ENCODE data around the gene GBA2.

GBA2 gene

GRCh38 chr9:35756275-35757225 lies 7.5 kb upstream of the GBA2 start:
- ChIA-PET CTCF (interaction anchor here (0.8 to 4.7 kb wide), 24 partner anchors 8 to 126 kb away, joined by 3 to 42 read pairs (median 6); partner anchors contain the start of genes CCDC107, CREB3, HINT2 and RMRP), POLR2A (interaction anchor here (0.6 to 1.4 kb wide), 3 partner anchors 20 to 502 kb away, joined by 4 read pairs; partner anchors contain the start of gene GNE)
- DNase-seq (ENCODE audit: extremely low spot score), result peak; percentile 78
- peak; percentile 84 for TF ChIP-seq CTCF (IDR thresholded peaks at IDR 0.05; ENCODE audit: control extremely low read depth, extremely low read depth, low read depth, missing control alignments)

DNA sequence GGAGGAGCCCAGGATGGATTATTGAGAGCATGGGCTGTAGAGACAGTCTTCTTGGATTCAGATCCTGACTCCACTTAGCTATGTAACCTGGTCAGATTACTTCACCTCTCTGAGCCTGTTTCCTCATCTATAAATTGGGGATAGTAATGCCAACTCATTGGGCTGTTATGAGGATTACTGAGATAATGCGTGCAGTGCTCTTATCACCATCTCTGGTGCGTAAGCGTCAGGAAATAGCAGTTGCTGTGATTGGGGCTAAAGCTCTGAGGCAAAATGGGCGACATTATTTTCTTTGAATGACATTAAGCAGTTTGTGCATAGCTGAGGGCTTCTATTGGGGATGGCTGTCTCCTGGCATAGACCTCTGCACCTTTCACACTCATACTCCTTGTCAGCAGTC lies 6.0 kb upstream of the GBA2 start:
- no peak for DNase-seq (ENCODE audit: extremely low spot score)
- ChIA-PET CTCF (interaction anchor here (1.0 to 4.7 kb wide), 10 partner anchors 10 to 127 kb away, joined by 3 to 42 read pairs (median 6); partner anchors contain the start of genes CCDC107, CREB3, NPR2 and RMRP), POLR2A (interaction anchor here (1.1 kb wide), 1 partner anchor 23 kb away, joined by 3 read pairs; the partner anchor contains the start of genes CREB3 and TLN1)
- no peak for TF ChIP-seq CTCF (IDR thresholded peaks at IDR 0.05; ENCODE audit: control extremely low read depth, extremely low read depth, low read depth, missing control alignments)

DNA sequence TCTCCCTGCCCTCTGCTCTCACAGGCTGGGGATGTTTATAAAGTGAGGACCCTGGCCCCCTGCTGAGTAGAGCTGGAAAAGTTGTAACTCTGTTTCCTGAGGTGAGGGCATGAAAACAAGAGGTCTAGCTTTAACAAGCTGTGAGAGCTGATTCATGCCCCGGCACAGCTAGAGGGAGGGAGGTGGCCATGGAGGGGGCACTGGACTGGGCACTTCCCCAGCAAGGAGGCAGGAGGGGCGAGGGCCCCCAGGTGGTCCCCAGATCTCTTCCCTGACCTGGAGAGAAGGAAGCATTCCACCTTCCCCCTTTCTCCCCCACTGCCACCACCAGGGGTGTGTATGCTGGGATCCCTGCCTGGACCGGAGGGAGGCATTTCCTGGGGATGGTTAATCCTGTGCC lies 5.2 kb upstream of the GBA2 start, which contains the start of gene MSMP:
TSS of gene MSMP (minus strand) at position 13 of the 400 bp plus-strand sequence. CDS start 147 bp downstream, outside the sequence.
- no peak for TF ChIP-seq CTCF (IDR thresholded peaks at IDR 0.05; ENCODE audit: control extremely low read depth, extremely low read depth, low read depth, missing control alignments)
- CTCF ChIA-PET, result interaction anchor here (1.0 to 4.7 kb wide), 7 partner anchors 16 to 96 kb away, joined by 3 to 42 read pairs (median 6); partner anchors contain the start of genes CCDC107, CREB3, NPR2 and RMRP
- DNase-seq (ENCODE audit: extremely low spot score), result no peak
- POLR2A ChIA-PET, result no interaction called here

DNA sequence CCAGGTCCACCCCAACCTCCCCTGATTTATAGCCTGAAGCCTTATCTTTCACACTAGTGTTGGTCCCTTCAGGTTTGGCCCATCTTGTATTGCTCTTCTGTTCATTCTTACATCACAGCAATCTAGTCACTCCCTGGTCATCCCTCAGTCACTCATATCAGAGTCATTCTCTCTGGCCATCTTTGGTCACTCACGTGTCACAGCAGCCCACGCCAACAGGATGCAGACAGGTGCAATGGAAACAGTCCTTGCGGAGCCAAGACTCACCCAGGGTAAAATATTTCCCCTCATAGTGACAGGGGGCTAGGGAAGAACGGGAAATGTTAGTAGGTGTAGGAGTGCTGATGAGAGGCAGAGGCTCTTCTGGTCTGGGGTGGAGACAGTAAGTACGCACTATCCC lies 4.4 kb upstream of the GBA2 start:
- ChIA-PET CTCF (interaction anchor here (1.6 to 4.7 kb wide), 4 partner anchors 17 to 95 kb away, joined by 5 to 42 read pairs (median 17); partner anchors contain the start of genes CCDC107, NPR2 and RMRP), POLR2A (interaction anchor here (0.6 kb wide), 1 partner anchor 30 kb away, joined by 3 read pairs; no protein-coding TSS in a partner anchor)
- TF ChIP-seq CTCF (IDR thresholded peaks at IDR 0.05; ENCODE audit: control extremely low read depth, extremely low read depth, low read depth, missing control alignments), result no peak
- DNase-seq (ENCODE audit: extremely low spot score), result no peak

GRCh38 chr9:35750256-35750531 lies 1.2 kb upstream of the GBA2 start:
- ChIA-PET CTCF (interaction anchor here (0.8 to 13.3 kb wide), 10 partner anchors 8 to 145 kb away, joined by 3 to 134 read pairs (median 4); partner anchors contain the start of genes CCDC107, CREB3, HINT2 and RMRP), POLR2A (no interaction called here)
- TF ChIP-seq CTCF (IDR thresholded peaks at IDR 0.05; ENCODE audit: control extremely low read depth, extremely low read depth, low read depth, missing control alignments), result no peak
- no peak for DNase-seq (ENCODE audit: extremely low spot score)

DNA sequence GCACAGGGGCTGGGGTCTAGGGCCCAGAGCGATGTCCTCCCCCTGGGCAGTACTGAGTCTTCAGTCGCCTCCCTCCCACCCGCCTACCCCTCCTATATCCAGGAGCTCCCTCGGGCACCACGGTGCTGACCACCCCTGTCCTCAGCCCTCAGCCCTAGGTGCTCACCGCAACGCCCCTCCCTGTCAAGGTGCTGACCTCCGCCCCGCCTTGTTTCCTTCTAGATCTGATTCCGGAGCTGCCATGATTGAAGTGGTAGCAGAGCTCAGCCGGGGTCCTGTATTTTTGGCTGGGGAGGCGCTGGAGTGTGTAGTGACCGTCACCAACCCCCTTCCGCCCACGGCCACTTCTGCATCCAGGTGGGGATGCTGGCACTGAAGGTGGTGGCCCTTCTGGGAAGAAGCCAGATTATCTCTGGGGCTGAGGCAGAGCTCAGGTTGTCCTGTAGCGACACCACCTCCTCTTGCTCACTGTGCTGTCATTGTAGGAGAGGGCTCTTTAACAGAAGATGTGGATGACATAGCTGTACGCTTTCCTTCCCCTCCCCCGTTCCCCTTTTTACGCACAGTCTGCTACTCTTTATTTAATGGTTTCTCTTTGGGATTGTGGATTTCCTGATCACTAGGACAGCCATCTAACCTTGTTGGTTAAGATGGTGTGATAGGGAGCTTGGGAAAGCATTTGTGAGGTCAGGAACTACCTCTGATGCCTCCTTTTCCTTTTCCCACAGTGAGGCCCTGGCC lies 657 bp upstream of the GBA2 start:
- DNase-seq (ENCODE audit: extremely low spot score), result peak; percentile 50
- CTCF ChIA-PET, result interaction anchor here (0.8 to 13.3 kb wide), 11 partner anchors 8 to 145 kb away, joined by 3 to 134 read pairs (median 4); partner anchors contain the start of genes CCDC107, CREB3, HINT2 and RMRP

More for the DNA sequence above, 657 bp upstream of the GBA2 start:
- peak; percentile 14 for TF ChIP-seq CTCF (IDR thresholded peaks at IDR 0.05; ENCODE audit: control extremely low read depth, extremely low read depth, low read depth, missing control alignments)
- POLR2A ChIA-PET, result interaction anchor here (1.6 to 3.1 kb wide), 2 partner anchors 18 to 21 kb away, joined by 4 to 20 read pairs; partner anchors contain the start of genes CREB3 and TLN1
